ENCODE measurements around the gene INSC.

GRCh38 chr11:15234796-15235195, 120.1 kb downstream of the INSC start:
- TF ChIP-seq CTCF (IDR thresholded peaks at IDR 0.05) (no peak), POLR2A (IDR thresholded peaks at IDR 0.05) (no peak)

Measured in heart left ventricle (tissue), 13 donors.